Activated naive CD8-positive, alpha-beta T cell treated with anti-CD3 and anti-CD28 coated beads for 36 hours (primary cell): ENCODE data around the gene CPSF6. TPM values are rescaled to one million over a fixed set of nuclear protein-coding genes. Genes with fewer than 3 reads are reported as not detected.
A peak's percentile ranks its signal among the peaks of the same experiment; 100 is the strongest.
"Not testable (repeated sequence)": the region's sequence is repeated elsewhere in the genome, so short reads cannot be mapped to it uniquely, and the experiment has no call there.

ENCODE experiments used
- DNase-seq: peaks from one replicate; pipeline ENCODE4 v3.0.0; 2021
- H3K27ac Mint-ChIP-seq: one replicate; pipeline ENCODE4 v1.8.0; 2022; ENCODE audit warnings: mild to moderate bottlenecking, moderate library complexity, mixed read lengths
- H3K27me3 Mint-ChIP-seq: one replicate; pipeline ENCODE4 v1.8.0; 2022; ENCODE audit warnings: mild to moderate bottlenecking, mixed read lengths
- H3K36me3 Mint-ChIP-seq: one replicate; pipeline ENCODE4 v1.8.0; 2021; ENCODE audit warnings: mild to moderate bottlenecking, mixed read lengths
- H3K4me1 Mint-ChIP-seq: one replicate; pipeline ENCODE4 v1.8.0; 2021; ENCODE audit warnings: mixed read lengths
- H3K4me3 Mint-ChIP-seq: one replicate; pipeline ENCODE4 v1.8.0; 2022; ENCODE audit warnings: mild to moderate bottlenecking, moderate library complexity, mixed read lengths
- H3K9me3 Mint-ChIP-seq: one replicate; pipeline ENCODE4 v1.8.0; 2022; ENCODE audit warnings: mixed read lengths
- total RNA-seq, 2 experiments: library from RNA; stranded (reverse); gene quantifications; one replicate each; pipeline ENCODE4 v1.2.3, GENCODE V29; 2021

Gene CPSF6
- total RNA-seq, 2 experiments from 2014 or later: 124 to 133 TPM

DNA sequence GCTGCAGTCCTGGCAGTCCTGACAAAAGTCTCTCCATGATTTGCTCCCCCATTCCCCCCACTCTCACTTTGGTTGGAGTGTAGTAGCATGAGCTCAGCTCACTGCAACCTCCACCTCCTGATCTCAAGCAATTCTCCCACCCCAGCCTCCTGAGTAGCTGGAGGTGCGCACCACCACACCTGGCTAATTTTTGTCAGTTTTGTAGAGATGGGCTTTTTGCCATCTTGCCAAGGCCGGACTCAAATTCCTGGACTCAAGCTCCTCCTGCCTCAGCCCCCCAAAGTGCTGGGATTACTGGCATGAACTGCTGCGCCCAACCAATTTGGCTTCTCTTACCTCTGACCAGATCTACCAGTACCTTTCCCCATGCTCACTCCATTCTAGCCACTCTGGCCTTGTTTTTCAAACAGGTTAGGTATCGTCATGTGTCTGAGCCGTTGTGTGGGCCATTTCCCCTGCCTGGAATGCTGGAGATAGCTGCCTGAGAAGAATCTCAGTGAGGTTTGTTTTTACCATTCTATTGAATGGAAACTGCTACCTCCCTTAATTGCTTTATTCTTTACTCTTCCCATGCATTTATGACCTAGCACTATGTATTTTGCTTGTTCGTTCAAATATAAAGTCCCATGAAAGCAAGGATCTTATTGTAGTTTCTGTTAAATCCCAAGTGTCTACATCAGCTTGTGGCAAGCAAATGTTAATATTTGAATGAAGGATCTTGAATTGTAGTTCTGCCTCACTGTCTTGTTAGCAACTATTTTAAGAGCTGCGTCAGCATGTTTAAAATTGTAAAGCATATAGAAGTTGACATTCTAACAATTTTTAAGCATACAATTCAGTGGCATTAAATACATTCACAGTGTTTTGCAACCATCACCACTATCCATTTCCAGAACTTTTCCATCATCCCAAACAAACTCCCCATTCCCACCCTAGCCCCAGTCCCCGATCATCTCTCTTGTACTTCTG is 39.7 kb downstream of the CPSF6 start:
- Mint-ChIP-seq H3K4me3 (no peak overlapping the region), H3K27me3 (no peaks in the 10 kb centered on the region), H3K9me3 (no peaks in the 10 kb centered on the region), H3K27ac (no peak overlapping the region), H3K4me1 (peaks cover 28% of the 10 kb centered on the region), H3K36me3 (peaks cover 5% of the 10 kb centered on the region)
- no peak for DNase-seq

DNA sequence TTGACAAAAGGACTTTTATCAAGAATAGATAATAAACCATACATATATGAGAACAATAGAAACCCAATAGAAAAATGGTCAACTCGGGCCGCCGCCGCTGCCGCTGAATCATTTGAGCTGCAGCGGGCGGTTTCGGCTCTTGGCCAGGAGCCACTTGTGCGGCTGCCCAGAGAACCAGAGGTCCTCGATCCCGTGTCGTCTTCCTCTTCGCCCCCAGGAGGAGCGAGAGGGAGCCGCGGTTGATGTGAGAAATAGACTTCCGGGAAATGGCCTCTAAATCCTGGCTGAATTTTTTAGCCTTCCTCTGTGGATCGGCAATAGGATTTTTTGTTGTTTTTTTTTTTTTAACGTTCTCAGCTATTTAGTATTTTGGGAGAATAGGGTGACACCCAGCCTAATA is 44.8 kb downstream of the CPSF6 start:
- H3K36me3 Mint-ChIP-seq: no peaks in the 10 kb centered on the region
- no peaks in the 10 kb centered on the region for H3K9me3 Mint-ChIP-seq
- peak overlapping the region; percentile 52 for H3K4me3 Mint-ChIP-seq
- no peaks in the 10 kb centered on the region for H3K27me3 Mint-ChIP-seq
- peak; percentile 36 for DNase-seq
- no peak overlapping the region for H3K27ac Mint-ChIP-seq
- H3K4me1 Mint-ChIP-seq: peaks cover 19% of the 10 kb centered on the region

GRCh38 chr12:69287556-69287955 is 48.2 kb downstream of the CPSF6 start:
- no peaks in the 10 kb centered on the region for H3K36me3 Mint-ChIP-seq
- peaks cover 27% of the 10 kb centered on the region for H3K4me1 Mint-ChIP-seq
- peaks cover 13% of the 10 kb centered on the region for H3K27me3 Mint-ChIP-seq

GRCh38 chr12:69290545-69291277 is 51.3 kb downstream of the CPSF6 start:
- Mint-ChIP-seq H3K36me3 (no peaks in the 10 kb centered on the region), H3K9me3 (no peaks in the 10 kb centered on the region), H3K27me3 (peaks cover 15% of the 10 kb centered on the region), H3K4me3 (no peak overlapping the region), H3K27ac (no peak overlapping the region), H3K4me1 (peaks cover 12% of the 10 kb centered on the region)
- DNase-seq: peak; percentile 73

More at GRCh38 chr12:69287556-69287955, 48.2 kb downstream of the CPSF6 start:
- H3K27ac Mint-ChIP-seq: no peak overlapping the region
- no peaks in the 10 kb centered on the region for H3K9me3 Mint-ChIP-seq
- H3K4me3 Mint-ChIP-seq: no peak overlapping the region
- DNase-seq: no peak

DNA sequence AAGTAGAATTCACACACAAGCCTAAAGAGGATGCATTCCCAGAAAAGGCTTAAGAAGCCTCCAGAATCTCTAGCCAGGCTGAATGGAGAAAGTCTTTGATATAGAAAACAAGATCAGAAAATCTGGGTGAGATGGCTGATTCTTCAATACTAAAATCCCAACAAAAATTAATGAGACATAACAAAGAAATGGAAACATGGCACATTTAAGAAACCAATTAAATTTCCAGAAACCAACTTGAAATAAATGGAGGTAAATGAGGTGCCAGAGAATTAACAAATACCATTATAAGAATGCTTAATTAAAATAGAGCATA is 51.9 kb downstream of the CPSF6 start:
- peaks cover 16% of the 10 kb centered on the region for H3K27me3 Mint-ChIP-seq

GRCh38 chr12:69298133-69298532 is 58.8 kb downstream of the CPSF6 start:
- Mint-ChIP-seq H3K4me1 (peaks cover 7% of the 10 kb centered on the region), H3K27me3 (peaks cover 4% of the 10 kb centered on the region), H3K9me3 (no peaks in the 10 kb centered on the region), H3K36me3 (no peaks in the 10 kb centered on the region), H3K27ac (no peak overlapping the region), H3K4me3 (no peak overlapping the region)
- no peak for DNase-seq

More for the DNA sequence above, 51.9 kb downstream of the CPSF6 start:
- H3K4me1 Mint-ChIP-seq: peaks cover 12% of the 10 kb centered on the region
- no peak overlapping the region for H3K4me3 Mint-ChIP-seq
- H3K36me3 Mint-ChIP-seq: no peaks in the 10 kb centered on the region
- H3K9me3 Mint-ChIP-seq: no peaks in the 10 kb centered on the region
- DNase-seq: no peak
- H3K27ac Mint-ChIP-seq: no peak overlapping the region

DNA sequence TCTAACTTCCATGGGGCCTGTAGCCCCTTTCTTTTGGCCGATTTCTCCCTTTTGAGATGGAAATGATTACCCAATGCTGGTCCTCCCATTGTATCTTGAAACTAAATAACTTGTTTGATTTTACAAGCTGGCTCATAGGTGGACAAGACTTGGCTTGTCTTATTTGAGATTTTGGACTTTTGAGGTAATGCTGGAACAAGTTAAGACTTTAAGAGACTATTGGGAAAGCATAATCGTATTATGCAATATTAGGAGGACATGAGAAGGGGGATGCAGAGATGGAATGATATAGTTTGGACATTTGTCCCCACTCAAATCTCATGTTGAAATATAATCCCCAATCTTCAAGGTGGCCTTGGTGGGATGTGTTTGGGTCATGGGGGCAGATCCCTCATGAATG is 59.6 kb downstream of the CPSF6 start:
- Mint-ChIP-seq H3K4me3 (no peak overlapping the region), H3K4me1 (peaks cover 3% of the 10 kb centered on the region), H3K27me3 (peaks cover 4% of the 10 kb centered on the region), H3K36me3 (no peaks in the 10 kb centered on the region), H3K27ac (no peak overlapping the region), H3K9me3 (no peaks in the 10 kb centered on the region)
- DNase-seq: no peak

- Mint-ChIP-seq H3K4me3 (no peak overlapping the region), H3K36me3 (peaks cover 6% of the 10 kb centered on the region), H3K27me3 (no peaks in the 10 kb centered on the region), H3K27ac (no peak overlapping the region), H3K4me1 (peaks cover 3% of the 10 kb centered on the region), H3K9me3 (peaks cover 18% of the 10 kb centered on the region)
- DNase-seq: no peak
Measured at GRCh38 chr12:69304284-69304683, 64.9 kb downstream of the CPSF6 start.

GRCh38 chr12:69309461-69309860 is 70.1 kb downstream of the CPSF6 start:
- H3K4me3 Mint-ChIP-seq: no peak overlapping the region
- H3K36me3 Mint-ChIP-seq: peaks cover 6% of the 10 kb centered on the region
- no peaks in the 10 kb centered on the region for H3K27me3 Mint-ChIP-seq
- no peaks in the 10 kb centered on the region for H3K4me1 Mint-ChIP-seq
- no peak overlapping the region for H3K27ac Mint-ChIP-seq
- DNase-seq: no peak
- peaks cover 14% of the 10 kb centered on the region for H3K9me3 Mint-ChIP-seq

- peaks cover 5% of the 10 kb centered on the region for H3K36me3 Mint-ChIP-seq
- H3K27me3 Mint-ChIP-seq: no peaks in the 10 kb centered on the region
- H3K9me3 Mint-ChIP-seq: peaks cover 7% of the 10 kb centered on the region
Measured at GRCh38 chr12:69313209-69313608, 73.8 kb downstream of the CPSF6 start.

DNA sequence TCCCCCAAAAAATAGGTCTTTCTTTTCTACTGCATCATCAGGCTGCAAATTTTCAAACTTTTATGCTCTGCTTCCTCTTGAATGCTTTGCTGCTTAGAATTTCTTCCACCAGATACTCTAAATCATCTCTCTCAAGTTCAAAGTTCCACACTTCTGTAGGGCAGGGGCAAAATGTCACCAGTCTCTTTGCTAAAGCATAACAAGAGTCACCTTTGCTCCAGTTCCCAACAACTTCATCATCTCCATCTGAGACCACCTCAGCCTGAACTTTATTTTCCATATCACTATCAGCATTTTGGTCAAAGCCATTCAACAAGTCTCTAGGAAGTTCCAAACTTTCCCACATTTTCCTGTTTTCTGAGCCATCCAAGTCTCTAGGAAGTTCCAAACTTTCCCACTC is 77.4 kb downstream of the CPSF6 start:
- H3K9me3 Mint-ChIP-seq: peaks cover 12% of the 10 kb centered on the region
- H3K27ac Mint-ChIP-seq, H3K36me3 Mint-ChIP-seq, H3K4me1 Mint-ChIP-seq, DNase-seq, H3K4me3 Mint-ChIP-seq, H3K27me3 Mint-ChIP-seq: not testable (repeated sequence)

More at GRCh38 chr12:69313209-69313608, 73.8 kb downstream of the CPSF6 start:
- Mint-ChIP-seq H3K27ac (no peak overlapping the region), H3K4me1 (no peaks in the 10 kb centered on the region), H3K4me3 (no peak overlapping the region)
- no peak for DNase-seq

DNA sequence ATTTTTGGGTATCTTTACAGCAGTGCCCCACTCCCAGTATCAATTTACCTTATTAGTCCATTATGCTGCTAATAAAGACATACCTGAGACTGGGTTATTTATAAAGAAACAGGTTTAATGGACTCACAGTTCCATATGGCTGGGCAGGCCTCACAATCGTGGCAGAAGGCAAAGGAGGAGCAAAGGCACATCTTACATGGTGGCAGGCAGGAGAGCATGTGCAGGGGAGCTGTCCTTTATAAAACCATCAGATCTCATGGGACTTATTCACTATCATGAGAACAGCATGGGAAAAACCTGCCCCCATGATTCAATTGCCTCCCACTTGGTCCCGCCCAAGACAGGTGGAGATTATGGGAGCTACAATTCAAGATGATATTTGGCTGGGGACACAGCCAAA is 77.9 kb downstream of the CPSF6 start:
- H3K4me1 Mint-ChIP-seq, H3K27ac Mint-ChIP-seq, DNase-seq, H3K36me3 Mint-ChIP-seq, H3K4me3 Mint-ChIP-seq, H3K27me3 Mint-ChIP-seq: not testable (repeated sequence)
- H3K9me3 Mint-ChIP-seq: peaks cover 12% of the 10 kb centered on the region

- no peak for DNase-seq
- no peaks in the 10 kb centered on the region for H3K27me3 Mint-ChIP-seq
- H3K36me3 Mint-ChIP-seq: peaks cover 5% of the 10 kb centered on the region
- peaks cover 12% of the 10 kb centered on the region for H3K9me3 Mint-ChIP-seq
- no peaks in the 10 kb centered on the region for H3K4me1 Mint-ChIP-seq
- H3K4me3 Mint-ChIP-seq: no peak overlapping the region
- H3K27ac Mint-ChIP-seq: no peak overlapping the region
Measured at GRCh38 chr12:69318225-69318624, 78.9 kb downstream of the CPSF6 start.

- H3K27ac Mint-ChIP-seq: no peak overlapping the region
- H3K27me3 Mint-ChIP-seq: no peaks in the 10 kb centered on the region
- H3K36me3 Mint-ChIP-seq: peaks cover 5% of the 10 kb centered on the region
- no peak overlapping the region for H3K4me3 Mint-ChIP-seq
- H3K9me3 Mint-ChIP-seq: peaks cover 12% of the 10 kb centered on the region
- H3K4me1 Mint-ChIP-seq: peaks cover 7% of the 10 kb centered on the region
- no peak for DNase-seq
Measured at GRCh38 chr12:69321351-69321750, 82.0 kb downstream of the CPSF6 start.
